ENCODE data around the gene ITPKC.
"Not testable (repeated sequence)": the region's sequence is repeated elsewhere in the genome, so short reads cannot be mapped to it uniquely, and the experiment has no call there.

ITPKC gene

DNA sequence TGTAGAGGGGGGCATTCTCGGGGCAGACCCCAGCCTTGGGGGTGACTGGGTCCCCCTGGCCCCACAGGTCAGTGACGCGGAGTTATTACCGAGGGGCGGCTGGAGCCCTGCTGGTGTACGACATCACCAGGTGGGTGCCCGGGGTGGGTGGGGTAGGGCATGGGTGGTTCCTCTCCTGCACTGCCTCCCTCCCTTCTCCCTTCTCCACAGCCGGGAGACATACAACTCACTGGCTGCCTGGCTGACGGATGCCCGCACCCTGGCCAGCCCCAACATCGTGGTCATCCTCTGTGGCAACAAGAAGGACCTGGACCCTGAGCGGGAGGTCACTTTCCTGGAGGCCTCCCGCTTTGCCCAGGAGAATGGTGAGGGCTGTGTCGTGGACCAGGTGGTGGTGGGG is 66.8 kb downstream of the ITPKC start:
- TF ChIP-seq, protein P1, sequence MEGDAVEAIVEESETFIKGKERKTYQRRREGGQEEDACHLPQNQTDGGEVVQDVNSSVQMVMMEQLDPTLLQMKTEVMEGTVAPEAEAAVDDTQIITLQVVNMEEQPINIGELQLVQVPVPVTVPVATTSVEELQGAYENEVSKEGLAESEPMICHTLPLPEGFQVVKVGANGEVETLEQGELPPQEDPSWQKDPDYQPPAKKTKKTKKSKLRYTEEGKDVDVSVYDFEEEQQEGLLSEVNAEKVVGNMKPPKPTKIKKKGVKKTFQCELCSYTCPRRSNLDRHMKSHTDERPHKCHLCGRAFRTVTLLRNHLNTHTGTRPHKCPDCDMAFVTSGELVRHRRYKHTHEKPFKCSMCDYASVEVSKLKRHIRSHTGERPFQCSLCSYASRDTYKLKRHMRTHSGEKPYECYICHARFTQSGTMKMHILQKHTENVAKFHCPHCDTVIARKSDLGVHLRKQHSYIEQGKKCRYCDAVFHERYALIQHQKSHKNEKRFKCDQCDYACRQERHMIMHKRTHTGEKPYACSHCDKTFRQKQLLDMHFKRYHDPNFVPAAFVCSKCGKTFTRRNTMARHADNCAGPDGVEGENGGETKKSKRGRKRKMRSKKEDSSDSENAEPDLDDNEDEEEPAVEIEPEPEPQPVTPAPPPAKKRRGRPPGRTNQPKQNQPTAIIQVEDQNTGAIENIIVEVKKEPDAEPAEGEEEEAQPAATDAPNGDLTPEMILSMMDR (conservative IDR thresholded peaks at IDR 0.05; ENCODE audit: low read length), result no peak
- no peak overlapping the region for H3K4me3 ChIP-seq (ENCODE audit: low read length)
- DNase-seq (ENCODE audit: low read depth), result no peak

- not testable (repeated sequence) for DNase-seq (ENCODE audit: low read depth); H3K4me3 ChIP-seq (ENCODE audit: low read length)
Observed at GRCh38 chr19:40784146-40784545, 67.2 kb downstream of the ITPKC start.

DNA sequence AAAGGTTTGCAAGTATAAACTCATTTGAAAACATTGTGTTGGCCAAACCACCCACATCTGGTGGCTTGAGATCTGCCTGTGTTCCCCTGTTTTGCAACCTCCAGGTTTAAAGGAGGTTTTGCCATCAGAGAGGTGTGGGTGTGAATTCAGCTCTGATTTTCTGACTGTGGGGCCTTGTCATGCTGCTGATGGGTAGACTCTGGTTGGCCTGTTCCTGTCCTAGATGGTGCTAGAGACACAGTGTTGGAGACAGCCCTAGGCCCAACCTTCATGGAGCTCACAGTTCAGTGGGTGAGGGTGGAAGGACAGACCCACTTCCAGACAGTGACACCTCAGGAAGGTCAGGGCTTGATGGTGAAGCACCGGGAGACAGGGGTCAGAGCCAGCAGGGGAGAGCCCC is 68.6 kb downstream of the ITPKC start:
- TF ChIP-seq, protein P1 (conservative IDR thresholded peaks at IDR 0.05; ENCODE audit: low read length), result no peak
- DNase-seq (ENCODE audit: low read depth), result no peak
- no peak overlapping the region for H3K4me3 ChIP-seq (ENCODE audit: low read length)

- H3K4me3 ChIP-seq (ENCODE audit: low read length), result no peak overlapping the region
- no peak for DNase-seq (ENCODE audit: low read depth)
- TF ChIP-seq, protein P1 (conservative IDR thresholded peaks at IDR 0.05; ENCODE audit: low read length), result no peak
Observed at GRCh38 chr19:40786060-40787037, 69.4 kb downstream of the ITPKC start.

Data from AG10803 (cell line).